Spinal cord (tissue), 10 donors: ENCODE results near the gene IGFBP2. TPM values are rescaled to one million over a fixed set of nuclear protein-coding genes. Genes with fewer than 3 reads are reported as not detected.

ENCODE experiments used
- DNase-seq, 6 donors: peaks; one replicate each; pipeline versions ENCODE4 v3.0.0 to v3.0.0-alpha.2; 2013 to 2015; ENCODE audit warnings: low spot score in 6 of 6, low read depth in 4 of 6
- H3K27ac ChIP-seq: one replicate; pipeline ENCODE4 v1.5.1; 2013; ENCODE audit warnings: low read depth, low read length, control low read depth
- H3K27me3 ChIP-seq: one replicate; pipeline ENCODE4 v1.6.1; 2013; ENCODE audit warnings: low read length; ENCODE audit not compliant: control insufficient read depth, insufficient read depth
- H3K36me3 ChIP-seq: one replicate; pipeline ENCODE4 v1.6.1; 2013; ENCODE audit warnings: low read length; ENCODE audit not compliant: control insufficient read depth, insufficient read depth
- H3K4me1 ChIP-seq: one replicate; pipeline ENCODE4 v1.6.1; 2013; ENCODE audit warnings: low read length; ENCODE audit not compliant: control insufficient read depth, insufficient read depth
- H3K4me3 ChIP-seq: one replicate; pipeline ENCODE4 v1.5.1; 2013; ENCODE audit warnings: low read depth, low read length, control low read depth
- H3K9me3 ChIP-seq: one replicate; pipeline ENCODE4 v1.6.1; 2013; ENCODE audit warnings: low read length; ENCODE audit not compliant: control insufficient read depth, insufficient read depth
- WGBS: methylation state at CpG from one replicate; pipeline ENCODE4 v1.1.5; 2013; ENCODE audit warnings: missing lambda C conversion rate; ENCODE audit not compliant: insufficient coverage; 5-methylcytosine and 5-hydroxymethylcytosine counted together
- polyA plus RNA-seq, 2 donors: library from polyadenylated mRNA; unstranded; fragments of 120-200 nt; gene quantifications; one replicate each; pipeline ENCODE4 v1.2.1, GENCODE V29; 2013; ENCODE audit not compliant: insufficient read length in 2 of 2
- total RNA-seq, 2 donors: library from RNA; depleted of rRNA in 1 of 2; stranded (reverse); fragments of 120-200 nt in 1 of 2; fragments of >200 nt in 1 of 2; gene quantifications; one replicate each; pipeline versions ENCODE4 v1.2.3 to v1.2.4, GENCODE V29; 2013 to 2014
- donor health status: healthy.

Gene IGFBP2
- total and polyA plus RNA-seq, 4 donors, result 176 to 741 (median 225) TPM

- Histone ChIP-seq H3K9me3 (no peaks in the 10 kb centered on the region), H3K36me3 (no peaks in the 10 kb centered on the region), H3K27ac (no peak overlapping the region), H3K27me3 (no peaks in the 10 kb centered on the region), H3K4me1 (peaks cover 26% of the 10 kb centered on the region), H3K4me3 (no peak overlapping the region)
- WGBS, result no CpG with 5 or more reads among the region's 2 CpGs
- no peak for DNase-seq
Observed at GRCh38 chr2:216624251-216624650, 9.0 kb upstream of the IGFBP2 start.

GRCh38 chr2:216626168-216626874 lies 6.9 kb upstream of the IGFBP2 start:
- Histone ChIP-seq H3K4me3 (no peak overlapping the region), H3K4me1 (peaks cover 7% of the 10 kb centered on the region), H3K36me3 (no peaks in the 10 kb centered on the region), H3K27me3 (no peaks in the 10 kb centered on the region), H3K27ac (no peak overlapping the region), H3K9me3 (no peaks in the 10 kb centered on the region)
- 93% methylated on average over 4 of the region's 7 CpGs for WGBS
- DNase-seq, result no peak

- H3K9me3 ChIP-seq, result no peaks in the 10 kb centered on the region
- H3K36me3 ChIP-seq, result no peaks in the 10 kb centered on the region
- WGBS, result 83% methylated on average over 2 of the region's 2 CpGs
- DNase-seq, result no peak
- no peak overlapping the region for H3K27ac ChIP-seq
- H3K27me3 ChIP-seq, result no peaks in the 10 kb centered on the region
- H3K4me3 ChIP-seq, result no peak overlapping the region
- H3K4me1 ChIP-seq, result peaks cover 3% of the 10 kb centered on the region
Observed at GRCh38 chr2:216626875-216627245, 6.4 kb upstream of the IGFBP2 start.

- no peaks in the 10 kb centered on the region for H3K36me3 ChIP-seq
- WGBS, result 92% methylated on average over 2 of the region's 4 CpGs
Observed at GRCh38 chr2:216629784-216630183, 3.4 kb upstream of the IGFBP2 start.

GRCh38 chr2:216632346-216632951 lies 771 bp upstream of the IGFBP2 start:
- no peaks in the 10 kb centered on the region for H3K27me3 ChIP-seq
- H3K9me3 ChIP-seq, result no peaks in the 10 kb centered on the region
- peaks cover 43% of the 10 kb centered on the region for H3K4me1 ChIP-seq
- WGBS, result 23% methylated on average over 10 of the region's 13 CpGs
- peak overlapping the region; percentile 67 for H3K4me3 ChIP-seq
- H3K36me3 ChIP-seq, result no peaks in the 10 kb centered on the region
- DNase-seq, result no peak
- H3K27ac ChIP-seq, result peak overlapping the region; percentile 47

More at GRCh38 chr2:216629784-216630183, 3.4 kb upstream of the IGFBP2 start:
- no peak for DNase-seq
- Histone ChIP-seq H3K4me3 (no peak overlapping the region), H3K9me3 (no peaks in the 10 kb centered on the region), H3K27me3 (no peaks in the 10 kb centered on the region), H3K4me1 (peaks cover 18% of the 10 kb centered on the region), H3K27ac (no peak overlapping the region)

GRCh38 chr2:216633616-216634369 lies 573 bp downstream of the IGFBP2 start:
- peaks cover 3% of the 10 kb centered on the region for H3K36me3 ChIP-seq
- under 1% methylated on average over 71 of the region's 71 CpGs for WGBS
- no peaks in the 10 kb centered on the region for H3K9me3 ChIP-seq
- peak in 2 of 6 donors; percentile 61 for DNase-seq
- H3K4me3 ChIP-seq, result peak overlapping the region; percentile 80
- H3K27me3 ChIP-seq, result no peaks in the 10 kb centered on the region
- H3K4me1 ChIP-seq, result peaks cover 52% of the 10 kb centered on the region
- peak overlapping the region; percentile 78 for H3K27ac ChIP-seq

- DNase-seq, result peak in 2 of 6 donors; percentile 29 to 51
- Histone ChIP-seq H3K4me3 (peak overlapping the region; percentile 80), H3K4me1 (peaks cover 54% of the 10 kb centered on the region), H3K9me3 (no peaks in the 10 kb centered on the region), H3K27ac (peak overlapping the region; percentile 78), H3K27me3 (no peaks in the 10 kb centered on the region), H3K36me3 (peaks cover 5% of the 10 kb centered on the region)
- WGBS, result 0% methylated on average over 7 of the region's 23 CpGs
Observed at GRCh38 chr2:216634370-216635148, 1.3 kb downstream of the IGFBP2 start.

GRCh38 chr2:216635171-216635570 lies 2.0 kb downstream of the IGFBP2 start:
- 0% methylated on average over 2 of the region's 7 CpGs for WGBS
- Histone ChIP-seq H3K9me3 (no peaks in the 10 kb centered on the region), H3K4me1 (peaks cover 54% of the 10 kb centered on the region), H3K36me3 (peaks cover 5% of the 10 kb centered on the region), H3K27ac (peak overlapping the region; percentile 78), H3K4me3 (peak overlapping the region; percentile 80), H3K27me3 (no peaks in the 10 kb centered on the region)
- peak in 2 of 6 donors; percentile 46 to 47 for DNase-seq
